ENCODE measurements around the gene MRPL55. TPM values are rescaled to one million over a fixed set of nuclear protein-coding genes. Genes with fewer than 3 reads are reported as not detected.

The MRPL55 gene
- total RNA-seq, 3 donors from 2014 or later (not counting 1 experiment from before 2014, with no cell fraction given) = 50.0 to 70.6 (median 64.1) TPM

DNA sequence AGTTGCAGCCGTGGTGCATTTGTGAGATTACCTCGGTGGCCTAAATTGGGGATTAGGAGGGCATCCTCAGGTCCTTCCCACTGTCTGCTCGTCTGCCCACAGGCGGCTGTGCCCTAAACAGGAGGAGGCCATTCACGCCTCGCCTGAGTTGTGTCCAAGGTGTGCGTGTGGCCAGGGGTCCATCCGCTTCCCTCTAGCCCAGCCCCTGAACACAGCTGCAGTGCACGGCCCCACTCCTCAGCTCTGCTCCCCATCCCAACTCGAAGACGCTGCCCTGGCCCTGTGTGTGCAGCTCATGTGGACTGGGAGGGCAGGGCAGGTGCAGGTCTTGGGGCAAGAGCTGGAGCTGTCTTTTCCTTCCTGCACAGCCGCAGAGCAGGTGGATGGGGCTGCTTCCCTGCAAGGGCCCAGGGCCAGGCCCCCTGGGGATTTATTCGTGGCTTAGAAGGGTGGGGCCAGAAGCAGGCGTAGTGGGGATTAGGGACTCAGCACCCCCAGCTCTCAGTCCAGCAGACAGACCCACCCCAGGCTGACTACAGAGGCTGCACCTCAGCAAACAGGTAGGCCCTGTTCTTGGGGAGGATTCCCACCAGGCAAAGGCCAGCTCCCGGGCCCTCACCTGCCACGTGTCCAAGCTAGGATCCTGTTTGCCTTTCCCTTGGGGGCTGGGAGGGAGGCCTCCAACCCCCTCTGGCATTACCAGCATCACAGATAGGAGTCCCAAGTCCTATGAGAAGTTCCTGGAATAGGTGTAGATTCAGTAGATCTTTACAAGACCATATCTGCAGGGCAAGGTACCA, 35.3 kb upstream of the MRPL55 start:
- no peaks in the 10 kb centered on the region for H3K9me3 Mint-ChIP-seq
- Histone ChIP-seq H3K9me3 (ENCODE audit: control insufficient read depth, insufficient read depth, low read length) (no peaks in the 10 kb centered on the region), H3K4me3 (ENCODE audit: low read length) (no peak overlapping the region), H3K27me3 (ENCODE audit: control insufficient read depth, insufficient read depth, low read length) (no peaks in the 10 kb centered on the region), H3K4me1 (ENCODE audit: control insufficient read depth, insufficient read depth, low read length) (peaks cover 59% of the 10 kb centered on the region), H3K27ac (ENCODE audit: low read length) (no peak overlapping the region), H3K36me3 (ENCODE audit: control insufficient read depth, insufficient read depth, low read length) (peaks cover 42% of the 10 kb centered on the region)
- intact Hi-C loops (cut with micrococcal nuclease) = no loop called here
- H3K4me3 Mint-ChIP-seq = no peak overlapping the region
- H3K36me3 Mint-ChIP-seq = no peaks in the 10 kb centered on the region
- no peak for DNase-seq
- TF ChIP-seq, protein P1, sequence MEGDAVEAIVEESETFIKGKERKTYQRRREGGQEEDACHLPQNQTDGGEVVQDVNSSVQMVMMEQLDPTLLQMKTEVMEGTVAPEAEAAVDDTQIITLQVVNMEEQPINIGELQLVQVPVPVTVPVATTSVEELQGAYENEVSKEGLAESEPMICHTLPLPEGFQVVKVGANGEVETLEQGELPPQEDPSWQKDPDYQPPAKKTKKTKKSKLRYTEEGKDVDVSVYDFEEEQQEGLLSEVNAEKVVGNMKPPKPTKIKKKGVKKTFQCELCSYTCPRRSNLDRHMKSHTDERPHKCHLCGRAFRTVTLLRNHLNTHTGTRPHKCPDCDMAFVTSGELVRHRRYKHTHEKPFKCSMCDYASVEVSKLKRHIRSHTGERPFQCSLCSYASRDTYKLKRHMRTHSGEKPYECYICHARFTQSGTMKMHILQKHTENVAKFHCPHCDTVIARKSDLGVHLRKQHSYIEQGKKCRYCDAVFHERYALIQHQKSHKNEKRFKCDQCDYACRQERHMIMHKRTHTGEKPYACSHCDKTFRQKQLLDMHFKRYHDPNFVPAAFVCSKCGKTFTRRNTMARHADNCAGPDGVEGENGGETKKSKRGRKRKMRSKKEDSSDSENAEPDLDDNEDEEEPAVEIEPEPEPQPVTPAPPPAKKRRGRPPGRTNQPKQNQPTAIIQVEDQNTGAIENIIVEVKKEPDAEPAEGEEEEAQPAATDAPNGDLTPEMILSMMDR (IDR thresholded peaks at IDR 0.05) = no peak
- 76% methylated on average over 16 of the region's 16 CpGs for WGBS (ENCODE audit: insufficient coverage)
- H3K27me3 Mint-ChIP-seq (ENCODE audit: low read depth in 2 of 2) = no peaks in the 10 kb centered on the region
- no peak for ATAC-seq
- peak overlapping the region; percentile 95 to 96 for H3K27ac Mint-ChIP-seq
- H3K4me1 Mint-ChIP-seq = peaks cover 22 to 51% of the 10 kb centered on the region in 2 donors

DNA sequence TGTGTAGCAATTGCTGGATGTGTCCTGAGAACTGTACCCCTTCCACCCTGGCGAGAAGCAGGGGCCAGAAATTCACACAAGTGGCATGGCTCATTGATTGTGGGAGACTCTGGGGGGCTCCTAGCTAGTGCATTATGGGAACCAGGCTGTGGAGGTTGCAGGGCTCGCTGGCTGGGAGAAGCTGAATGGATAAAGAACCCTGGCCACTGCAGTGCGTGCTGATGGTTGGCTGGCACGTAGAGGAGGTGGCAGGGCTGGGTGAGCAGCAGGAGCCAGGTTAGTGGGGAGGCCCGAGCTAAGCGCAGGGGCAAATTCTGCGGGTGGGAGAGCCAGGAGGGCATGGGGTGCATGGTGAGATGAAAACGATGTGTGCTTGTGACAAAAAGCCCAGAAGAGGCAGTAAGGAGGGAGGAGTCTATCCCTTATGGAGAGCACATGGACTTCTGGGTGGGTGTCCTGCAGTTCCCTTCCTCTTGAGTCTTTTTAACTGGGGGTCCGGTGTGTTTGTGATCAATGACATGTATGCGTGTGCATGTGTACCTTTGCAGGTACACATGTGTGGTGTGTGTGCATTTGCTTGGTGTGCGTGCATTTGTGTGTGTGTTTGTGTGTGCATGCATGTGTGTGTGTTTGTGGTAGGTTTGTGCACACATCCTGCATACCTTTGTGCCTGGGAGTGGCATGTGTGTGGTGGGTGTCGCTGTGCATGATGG, 34.5 kb upstream of the MRPL55 start:
- whole genome bisulfite sequencing (ENCODE audit: insufficient coverage) = 95% methylated on average over 12 of the region's 12 CpGs
- Histone ChIP-seq H3K27me3 (ENCODE audit: control insufficient read depth, insufficient read depth, low read length) (no peaks in the 10 kb centered on the region), H3K9me3 (ENCODE audit: control insufficient read depth, insufficient read depth, low read length) (no peaks in the 10 kb centered on the region), H3K36me3 (ENCODE audit: control insufficient read depth, insufficient read depth, low read length) (peaks cover 35% of the 10 kb centered on the region), H3K27ac (ENCODE audit: low read length) (no peak overlapping the region), H3K4me1 (ENCODE audit: control insufficient read depth, insufficient read depth, low read length) (peaks cover 66% of the 10 kb centered on the region), H3K4me3 (ENCODE audit: low read length) (no peak overlapping the region)
- TF ChIP-seq, protein P1 (IDR thresholded peaks at IDR 0.05) = no peak
- Mint-ChIP-seq H3K9me3 (no peaks in the 10 kb centered on the region), H3K4me3 (peak overlapping the region; percentile 70), H3K27me3 (ENCODE audit: low read depth in 2 of 2) (no peaks in the 10 kb centered on the region), H3K36me3 (no peaks in the 10 kb centered on the region), H3K4me1 (peaks cover 22 to 51% of the 10 kb centered on the region in 2 donors), H3K27ac (peak overlapping the region; percentile 95 to 96)
- no peak for DNase-seq
- ATAC-seq = no peak
- intact Hi-C loops (cut with micrococcal nuclease) = no loop called here

DNA sequence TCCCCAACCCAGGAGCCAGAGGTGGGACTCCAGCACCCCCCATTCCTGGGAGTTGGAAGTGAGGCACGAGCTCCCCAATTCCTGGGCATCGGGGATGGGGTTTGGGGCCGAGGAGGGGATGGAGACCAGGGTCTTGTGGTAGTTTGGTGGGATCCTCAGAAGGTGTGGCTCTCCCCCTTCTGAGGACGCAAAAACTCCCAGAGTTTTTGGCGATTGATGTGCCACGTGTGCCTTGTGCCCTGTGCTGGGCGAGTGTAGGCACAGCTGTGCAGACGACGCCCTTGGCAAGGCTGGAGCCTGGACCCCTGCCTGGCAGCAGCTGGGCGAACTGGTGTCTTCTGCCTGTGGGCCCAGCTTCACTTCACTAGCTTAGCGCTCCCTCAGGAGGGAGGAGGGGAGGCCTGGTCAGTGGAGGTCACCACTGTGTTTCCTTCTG, 33.6 kb upstream of the MRPL55 start:
- Histone ChIP-seq H3K4me1 (ENCODE audit: control insufficient read depth, insufficient read depth, low read length) (peaks cover 62% of the 10 kb centered on the region), H3K27ac (ENCODE audit: low read length) (peak overlapping the region; percentile 99), H3K4me3 (ENCODE audit: low read length) (no peak overlapping the region), H3K36me3 (ENCODE audit: control insufficient read depth, insufficient read depth, low read length) (peaks cover 25% of the 10 kb centered on the region), H3K27me3 (ENCODE audit: control insufficient read depth, insufficient read depth, low read length) (no peaks in the 10 kb centered on the region), H3K9me3 (ENCODE audit: control insufficient read depth, insufficient read depth, low read length) (no peaks in the 10 kb centered on the region)
- Mint-ChIP-seq H3K27me3 (ENCODE audit: low read depth in 2 of 2) (no peaks in the 10 kb centered on the region), H3K27ac (peak overlapping the region; percentile 95 to 96), H3K4me1 (peaks cover 22 to 51% of the 10 kb centered on the region in 2 donors), H3K36me3 (no peaks in the 10 kb centered on the region), H3K4me3 (peak overlapping the region; percentile 70), H3K9me3 (no peaks in the 10 kb centered on the region)
- no peak for ATAC-seq
- WGBS (ENCODE audit: insufficient coverage) = 78% methylated on average over 11 of the region's 11 CpGs
- no peak for DNase-seq
- intact Hi-C loops (cut with micrococcal nuclease) = no loop called here
- TF ChIP-seq, protein P1 (IDR thresholded peaks at IDR 0.05) = no peak

All from natural killer cell (primary cell).